ENCODE results near the gene UQCRH.
"Not testable (repeated sequence)": the region's sequence is repeated elsewhere in the genome, so short reads cannot be mapped to it uniquely, and the experiment has no call there.

The UQCRH gene

GRCh38 chr1:46365796-46366195 lies 62.3 kb downstream of the UQCRH start:
- H2BK15ac ChIP-seq (ENCODE audit: low read length); H3K79me1 ChIP-seq (ENCODE audit: low read depth, low read length); H3K23ac ChIP-seq (ENCODE audit: low read depth, low read length, poor library complexity); H3K9me3 ChIP-seq (replicated peaks in 1 of 2; ENCODE audit: control insufficient read depth in 2 of 2, insufficient read depth in 1 of 2, low read depth in 1 of 2, low read length in 2 of 2); H2BK120ac ChIP-seq (ENCODE audit: low read depth, low read length); DNase-seq (ENCODE audit: low spot score); H3K27ac ChIP-seq (replicated peaks; ENCODE audit: low read length); H4K91ac ChIP-seq (ENCODE audit: low read depth, low read length, poor library complexity); H2AK5ac ChIP-seq (ENCODE audit: low read depth, low read length); H3K27me3 ChIP-seq (ENCODE audit: control insufficient read depth in 3 of 3, insufficient read depth in 3 of 3, low read depth in 1 of 3, low read length in 3 of 3); H3K14ac ChIP-seq (ENCODE audit: low read length); H3K9ac ChIP-seq (ENCODE audit: low read depth, low read length, poor library complexity); H2BK5ac ChIP-seq (ENCODE audit: low read length); H3K4me3 ChIP-seq (ENCODE audit: low read length in 2 of 2); H3K4ac ChIP-seq (ENCODE audit: low read length); H3K4me2 ChIP-seq (ENCODE audit: insufficient read depth, low read length, poor library complexity, severe bottlenecking); H4K8ac ChIP-seq (ENCODE audit: low read depth, low read length); H2BK12ac ChIP-seq (ENCODE audit: low read length); H2AFZ ChIP-seq (ENCODE audit: low read length); H3K18ac ChIP-seq (ENCODE audit: low read length): not testable (repeated sequence)
- Histone ChIP-seq H3K4me1 (ENCODE audit: control insufficient read depth in 2 of 2, insufficient read depth in 1 of 2, low read depth in 1 of 2, low read length in 2 of 2) (peaks cover 0 to 11% of the 10 kb centered on the region in 2 donors), H3K36me3 (replicated peaks in 1 of 2; ENCODE audit: control insufficient read depth in 2 of 2, insufficient read depth in 2 of 2, low read length in 2 of 2) (peaks cover 16 to 79% of the 10 kb centered on the region in 2 donors)
- no CpG with 5 or more reads among the region's 8 CpGs for WGBS, 2 donors (ENCODE audit: extremely low coverage in 2 of 2, insufficient read length in 2 of 2, insufficient replicate concordance in 1 of 2)
